Immature natural killer cell (primary cell): ENCODE data around the gene UBE2J2. TPM values are rescaled to one million over a fixed set of nuclear protein-coding genes. Genes with fewer than 3 reads are reported as not detected.

Experiments used
- DNase-seq, 3 donors: peaks; one replicate each; pipeline ENCODE4 v3.0.0; 2022; ENCODE audit warnings: mixed read lengths in 1 of 3
- H3K27ac Mint-ChIP-seq, 6 donors: one replicate each; pipeline ENCODE4 v1.8.0; 2020; ENCODE audit warnings: mixed read lengths in 6 of 6, mild to moderate bottlenecking in 5 of 6, inconsistent platforms in 4 of 6, moderate library complexity in 3 of 6
- H3K27me3 Mint-ChIP-seq, 3 donors: one replicate each; pipeline ENCODE4 v1.8.0; 2020 to 2021; ENCODE audit warnings: low read depth in 3 of 3, mild to moderate bottlenecking in 3 of 3, mixed read lengths in 3 of 3, moderate library complexity in 3 of 3, inconsistent platforms in 1 of 3
- H3K36me3 Mint-ChIP-seq, 3 donors: one replicate each; pipeline ENCODE4 v1.8.0; 2020; ENCODE audit warnings: mixed read lengths in 3 of 3, inconsistent platforms in 2 of 3, mild to moderate bottlenecking in 2 of 3
- H3K4me1 Mint-ChIP-seq, 2 donors: one replicate each; pipeline ENCODE4 v1.8.0; 2020; ENCODE audit warnings: inconsistent platforms in 2 of 2, mild to moderate bottlenecking in 2 of 2, mixed read lengths in 2 of 2, moderate library complexity in 1 of 2
- H3K4me3 Mint-ChIP-seq, 5 donors: one replicate each; pipeline ENCODE4 v1.8.0; 2020; ENCODE audit warnings: mild to moderate bottlenecking in 5 of 5, mixed read lengths in 5 of 5, inconsistent platforms in 3 of 5, moderate library complexity in 3 of 5
- H3K9me3 Mint-ChIP-seq, 6 donors: one replicate each; pipeline ENCODE4 v1.8.0; 2020; ENCODE audit warnings: mild to moderate bottlenecking in 6 of 6, mixed read lengths in 6 of 6, inconsistent platforms in 4 of 6, moderate library complexity in 3 of 6
- polyA plus RNA-seq, 3 donors: library from polyadenylated mRNA; unstranded; fragments of 300-500 nt; fragmentation: Illumina TruSeq; gene quantifications; one replicate each; pipeline ENCODE4 v1.2.3, GENCODE V29; 2021

Gene UBE2J2
- polyA plus RNA-seq, 3 donors from 2014 or later: 77.8 to 105 (median 83.9) TPM

DNA sequence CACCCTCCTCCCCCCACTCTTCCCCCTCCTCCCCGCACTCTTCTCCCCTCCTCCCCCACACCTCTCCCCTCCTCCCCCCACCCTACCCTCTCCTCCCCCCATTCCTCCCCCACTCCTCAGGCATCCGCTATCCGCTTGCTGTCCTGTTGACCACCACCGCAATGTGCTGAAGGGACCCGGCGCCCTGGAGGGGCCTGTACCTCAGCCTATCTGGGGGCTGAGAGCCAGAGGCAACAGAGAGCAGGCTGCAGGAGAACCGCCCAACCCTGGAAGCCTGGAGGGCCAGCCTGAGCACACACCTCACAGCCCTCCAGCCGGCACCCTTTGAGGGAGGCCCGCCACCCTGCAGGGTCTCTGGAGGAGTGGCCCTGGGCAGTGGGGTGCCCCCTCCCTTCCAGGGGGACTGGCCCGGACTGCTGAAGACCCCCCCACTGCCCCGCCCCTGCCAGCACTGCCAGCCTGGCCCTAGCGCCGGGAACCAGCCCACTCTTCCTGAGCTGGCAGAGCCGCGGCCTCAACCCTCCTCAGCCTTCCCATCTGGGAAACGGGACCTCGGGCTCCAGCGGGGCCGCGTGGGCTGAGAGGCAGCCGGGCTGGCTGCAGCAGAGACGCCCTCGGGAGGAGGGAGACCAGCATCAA is 28.4 kb downstream of the UBE2J2 start:
- peaks cover 0 to 1% (median 0%) of the 10 kb centered on the region in 3 donors for H3K27me3 Mint-ChIP-seq
- peaks cover 0 to 6% of the 10 kb centered on the region in 2 donors for H3K4me1 Mint-ChIP-seq
- no peak overlapping the region for H3K27ac Mint-ChIP-seq
- H3K36me3 Mint-ChIP-seq: no peaks in the 10 kb centered on the region
- no peak overlapping the region for H3K4me3 Mint-ChIP-seq
- no peaks in the 10 kb centered on the region for H3K9me3 Mint-ChIP-seq
- DNase-seq: no peak

DNA sequence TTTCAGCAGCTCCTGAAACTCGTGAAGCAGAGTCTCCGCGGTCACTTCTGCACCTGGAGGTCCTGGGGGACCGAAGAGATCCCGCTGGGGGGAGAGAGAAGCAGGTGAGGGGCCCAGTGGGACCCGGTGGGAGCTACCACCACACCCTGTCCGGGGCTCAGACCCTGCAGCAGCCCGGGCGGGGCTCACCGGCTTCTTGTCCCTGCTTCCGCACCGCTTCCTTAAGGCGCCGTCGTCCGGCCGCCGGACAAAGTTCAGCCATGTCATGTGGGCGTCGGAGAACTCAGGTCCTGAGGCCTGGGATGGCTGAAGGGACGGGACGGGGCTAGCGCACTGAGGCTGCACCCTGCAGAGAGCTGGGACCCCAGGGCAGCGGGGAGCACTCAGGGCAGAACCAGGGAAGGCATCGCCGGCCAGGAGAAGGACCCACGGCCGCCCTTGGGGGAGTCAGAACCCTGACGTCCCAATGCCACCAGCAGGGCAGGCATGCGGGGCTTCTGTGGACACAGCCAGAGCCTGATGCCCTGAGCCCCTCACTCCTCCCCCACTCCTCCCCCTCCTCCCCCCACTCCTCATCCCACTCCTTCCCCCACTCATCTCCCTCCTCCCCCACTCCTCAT is 29.4 kb downstream of the UBE2J2 start:
- no peaks in the 10 kb centered on the region for H3K9me3 Mint-ChIP-seq
- DNase-seq: no peak
- no peaks in the 10 kb centered on the region for H3K36me3 Mint-ChIP-seq
- no peak overlapping the region for H3K27ac Mint-ChIP-seq
- no peaks in the 10 kb centered on the region for H3K4me1 Mint-ChIP-seq
- peaks cover 0 to 1% (median 0%) of the 10 kb centered on the region in 3 donors for H3K27me3 Mint-ChIP-seq
- H3K4me3 Mint-ChIP-seq: no peak overlapping the region

DNA sequence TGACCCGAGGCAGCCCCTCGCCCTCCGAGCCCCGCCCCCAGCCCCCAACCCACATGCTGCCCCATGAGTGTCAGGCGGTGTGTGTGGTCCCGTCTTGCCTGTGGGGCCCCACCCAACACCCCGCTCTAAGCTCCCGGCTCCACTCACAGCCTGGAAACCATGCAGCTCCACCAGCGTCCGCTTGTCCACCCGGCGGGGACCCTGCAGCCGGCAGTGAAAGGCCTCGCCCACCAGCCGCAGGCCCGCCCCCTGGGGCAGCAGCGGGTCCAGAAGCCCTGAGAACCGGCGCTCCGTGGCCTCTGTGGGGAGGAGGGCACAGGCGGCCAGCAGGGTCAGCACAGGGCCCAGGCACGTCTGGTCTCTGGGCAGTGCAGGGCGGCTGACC is 29.9 kb downstream of the UBE2J2 start:
- Mint-ChIP-seq H3K27ac (no peak overlapping the region), H3K27me3 (peaks cover 0 to 1% (median 0%) of the 10 kb centered on the region in 3 donors), H3K4me3 (no peak overlapping the region), H3K9me3 (no peaks in the 10 kb centered on the region), H3K36me3 (no peaks in the 10 kb centered on the region), H3K4me1 (no peaks in the 10 kb centered on the region)
- no peak for DNase-seq

- H3K36me3 Mint-ChIP-seq: no peaks in the 10 kb centered on the region
- no peak for DNase-seq
- no peaks in the 10 kb centered on the region for H3K9me3 Mint-ChIP-seq
- H3K4me3 Mint-ChIP-seq: no peak overlapping the region
- no peaks in the 10 kb centered on the region for H3K4me1 Mint-ChIP-seq
- H3K27ac Mint-ChIP-seq: no peak overlapping the region
- H3K27me3 Mint-ChIP-seq: peaks cover 0 to 1% (median 0%) of the 10 kb centered on the region in 3 donors
Measured at GRCh38 chr1:1243266-1243660, 30.4 kb downstream of the UBE2J2 start.

DNA sequence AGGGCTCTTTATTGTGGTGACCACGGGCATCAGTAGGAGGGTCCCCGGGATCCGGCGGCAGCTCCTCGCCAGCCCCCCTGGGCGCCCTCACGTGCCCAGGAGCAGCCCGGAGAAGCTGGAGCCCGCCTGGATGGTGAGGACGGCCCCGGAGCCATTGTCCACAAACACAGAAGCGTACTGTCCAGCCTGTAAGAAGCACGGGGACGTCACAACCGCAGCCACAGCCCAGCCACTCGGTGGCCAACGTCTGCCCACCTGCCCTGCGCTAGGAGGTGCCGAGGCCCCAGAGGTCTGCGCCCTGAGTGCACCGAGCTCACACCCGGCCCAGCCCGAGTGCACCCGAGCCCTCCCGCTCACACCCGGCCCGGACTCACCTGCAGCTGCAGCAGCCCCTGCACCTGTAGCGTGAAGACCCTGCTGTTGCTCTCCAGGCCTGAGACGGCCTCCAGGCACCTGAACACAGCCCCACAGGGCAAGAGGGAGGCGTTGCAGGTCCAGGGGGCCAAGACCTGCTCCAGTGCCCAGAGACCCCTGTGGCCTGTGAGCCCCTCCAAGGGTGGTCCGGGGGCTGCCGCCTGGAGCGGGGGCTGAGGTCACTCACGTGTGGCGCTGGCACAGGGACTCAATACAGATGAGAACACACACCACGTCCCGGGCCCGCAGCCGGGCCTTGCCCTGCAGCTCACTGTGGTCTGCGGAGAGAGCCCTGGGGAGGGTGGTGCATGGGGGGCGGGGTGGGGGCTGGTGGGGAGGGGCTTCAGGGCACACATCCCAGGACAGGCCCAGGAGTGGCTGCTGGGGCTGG is 31.0 kb downstream of the UBE2J2 start:
- Mint-ChIP-seq H3K9me3 (no peaks in the 10 kb centered on the region), H3K36me3 (no peaks in the 10 kb centered on the region), H3K4me1 (no peaks in the 10 kb centered on the region), H3K27me3 (peaks cover 0 to 1% (median 0%) of the 10 kb centered on the region in 3 donors), H3K27ac (no peak overlapping the region), H3K4me3 (no peak overlapping the region)
- DNase-seq: no peak

GRCh38 chr1:1241588-1242219 is 31.9 kb downstream of the UBE2J2 start:
- no peak overlapping the region for H3K27ac Mint-ChIP-seq
- no peaks in the 10 kb centered on the region for H3K27me3 Mint-ChIP-seq
- DNase-seq: no peak
- no peaks in the 10 kb centered on the region for H3K36me3 Mint-ChIP-seq
- H3K4me1 Mint-ChIP-seq: no peaks in the 10 kb centered on the region
- no peak overlapping the region for H3K4me3 Mint-ChIP-seq
- H3K9me3 Mint-ChIP-seq: no peaks in the 10 kb centered on the region

GRCh38 chr1:1240822-1241587 is 32.6 kb downstream of the UBE2J2 start:
- Mint-ChIP-seq H3K4me3 (no peak overlapping the region), H3K36me3 (no peaks in the 10 kb centered on the region), H3K27me3 (no peaks in the 10 kb centered on the region), H3K27ac (no peak overlapping the region), H3K9me3 (no peaks in the 10 kb centered on the region), H3K4me1 (no peaks in the 10 kb centered on the region)
- no peak for DNase-seq

- Mint-ChIP-seq H3K9me3 (no peaks in the 10 kb centered on the region), H3K27me3 (no peaks in the 10 kb centered on the region), H3K4me3 (no peak overlapping the region), H3K4me1 (no peaks in the 10 kb centered on the region), H3K27ac (no peak overlapping the region), H3K36me3 (no peaks in the 10 kb centered on the region)
- no peak for DNase-seq
Measured at GRCh38 chr1:1240348-1240732, 33.3 kb downstream of the UBE2J2 start.

DNA sequence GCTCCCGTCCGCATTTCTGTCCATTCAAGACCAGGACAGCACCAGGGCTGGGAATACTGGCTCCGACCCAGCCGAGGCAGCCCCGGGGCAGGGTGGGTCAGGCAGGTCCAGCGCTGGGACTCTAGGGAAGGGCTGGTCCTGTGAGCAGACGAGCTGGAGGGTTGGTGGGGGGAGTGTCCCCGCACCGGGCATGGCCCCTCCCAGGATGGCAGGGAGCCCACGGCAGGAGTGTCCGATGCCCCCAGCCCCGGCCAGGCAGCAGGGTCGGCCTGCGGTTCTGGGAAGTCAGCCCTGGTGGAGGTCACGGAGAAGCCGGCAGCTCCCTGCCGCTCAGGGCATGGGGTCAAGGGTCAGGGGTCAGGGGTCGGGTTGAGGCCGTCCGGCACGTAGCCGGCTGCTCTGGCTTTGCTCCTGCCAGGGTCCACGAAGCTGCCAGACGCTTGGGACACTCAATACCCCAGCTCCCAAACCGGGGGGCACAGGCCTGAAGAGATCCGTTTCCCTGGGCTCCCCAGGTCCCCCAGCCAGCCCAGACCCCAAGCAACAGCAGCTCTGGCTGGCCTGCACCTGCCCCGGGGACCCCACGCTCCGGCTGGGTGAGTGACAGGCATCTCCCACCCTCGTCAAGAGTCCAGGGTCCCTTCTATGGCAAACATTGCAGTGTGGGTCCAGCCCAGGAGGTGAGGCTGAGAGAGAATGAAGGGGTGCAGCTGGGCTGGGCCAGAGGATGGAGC is 33.9 kb downstream of the UBE2J2 start:
- Mint-ChIP-seq H3K27me3 (no peaks in the 10 kb centered on the region), H3K27ac (no peak overlapping the region), H3K36me3 (no peaks in the 10 kb centered on the region), H3K4me3 (no peak overlapping the region), H3K9me3 (no peaks in the 10 kb centered on the region), H3K4me1 (no peaks in the 10 kb centered on the region)
- DNase-seq: no peak

GRCh38 chr1:1239227-1239613 is 34.4 kb downstream of the UBE2J2 start:
- no peaks in the 10 kb centered on the region for H3K9me3 Mint-ChIP-seq
- H3K4me3 Mint-ChIP-seq: no peak overlapping the region
- no peak overlapping the region for H3K27ac Mint-ChIP-seq
- peaks cover 4 to 5% of the 10 kb centered on the region in 2 donors for H3K4me1 Mint-ChIP-seq
- no peak for DNase-seq
- no peaks in the 10 kb centered on the region for H3K36me3 Mint-ChIP-seq
- peaks cover 0 to 2% (median 0%) of the 10 kb centered on the region in 3 donors for H3K27me3 Mint-ChIP-seq

DNA sequence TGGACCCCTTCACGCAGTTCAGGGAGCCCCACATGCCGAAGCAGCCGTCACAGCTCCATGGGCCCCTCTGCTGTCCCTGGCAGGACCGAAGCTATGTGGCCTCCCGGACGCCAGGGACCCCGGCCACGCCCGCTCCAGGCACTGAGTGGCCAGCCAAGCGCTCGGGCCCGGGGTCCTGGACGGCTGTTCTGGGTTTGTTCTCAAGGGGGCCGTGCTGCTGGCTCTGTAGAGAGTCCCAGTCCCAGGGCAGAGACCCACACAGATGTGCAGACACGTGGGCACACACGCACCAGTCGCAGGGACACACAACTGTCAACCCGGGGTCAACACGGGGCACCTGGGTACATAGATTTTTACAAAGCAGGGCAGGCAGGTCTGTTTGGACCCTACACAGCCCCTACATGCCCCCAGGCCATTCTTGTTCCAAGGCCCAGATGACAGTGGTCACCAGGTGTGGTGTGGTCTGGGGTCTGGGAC is 34.9 kb downstream of the UBE2J2 start:
- Mint-ChIP-seq H3K27me3 (peaks cover under 1 to 6% (median under 1%) of the 10 kb centered on the region in 3 donors), H3K27ac (no peak overlapping the region), H3K36me3 (peaks cover 0 to 3% (median 0%) of the 10 kb centered on the region in 3 donors), H3K4me1 (peaks cover 9 to 10% of the 10 kb centered on the region in 2 donors), H3K9me3 (no peaks in the 10 kb centered on the region), H3K4me3 (no peak overlapping the region)
- DNase-seq: no peak

GRCh38 chr1:1237874-1238701 is 35.6 kb downstream of the UBE2J2 start:
- Mint-ChIP-seq H3K27ac (no peak overlapping the region), H3K4me1 (peaks cover 13 to 16% of the 10 kb centered on the region in 2 donors), H3K36me3 (peaks cover 0 to 6% (median 0%) of the 10 kb centered on the region in 3 donors), H3K4me3 (no peak overlapping the region), H3K27me3 (peaks cover 3 to 9% (median 6%) of the 10 kb centered on the region in 3 donors), H3K9me3 (no peaks in the 10 kb centered on the region)
- DNase-seq: no peak
